Activated CD4-positive, alpha-beta T cell treated with anti-CD3 and anti-CD28 coated beads, Interleukin-2, amount 10 ng/mL, durations not matched to agents 7 days and 5 days (primary cell): ENCODE results near the gene IGFBP5. TPM values are rescaled to one million over a fixed set of nuclear protein-coding genes. Genes with fewer than 3 reads are reported as not detected.

Experiments
- CTCF ChIA-PET: fragments of 350-600 bp; sonication (Branson Sonifier 250); formaldehyde crosslinking; loops from one replicate; lab custom pipeline; 2021; ENCODE audit warnings: antibody characterized with exemption; lab: Charles Lee
- POLR2A ChIA-PET: fragments of 350-600 bp; sonication (Branson Sonifier 250); formaldehyde crosslinking; loops from one replicate; lab custom pipeline; 2021; ENCODE audit warnings: antibody characterized with exemption; lab: Charles Lee
- DNase-seq: peaks from one replicate; pipeline ENCODE4 v3.0.0-alpha.2; 2020
- H3K27ac Mint-ChIP-seq: one replicate; pipeline ENCODE4 v1.8.0; 2021; ENCODE audit warnings: mild to moderate bottlenecking, moderate library complexity, mixed read lengths
- H3K27me3 Mint-ChIP-seq: one replicate; pipeline ENCODE4 v1.8.0; 2021; ENCODE audit warnings: mixed read lengths
- H3K36me3 Mint-ChIP-seq: one replicate; pipeline ENCODE4 v1.8.0; 2021; ENCODE audit warnings: low read depth, mixed read lengths
- H3K4me1 Mint-ChIP-seq: one replicate; pipeline ENCODE4 v1.8.0; 2021; ENCODE audit warnings: mixed read lengths
- H3K4me3 Mint-ChIP-seq: one replicate; pipeline ENCODE4 v1.8.0; 2021; ENCODE audit warnings: mild to moderate bottlenecking, moderate library complexity, mixed read lengths
- H3K9me3 Mint-ChIP-seq: one replicate; pipeline ENCODE4 v1.8.0; 2021; ENCODE audit warnings: mixed read lengths
- total RNA-seq, 2 experiments: library from RNA; stranded (reverse); gene quantifications; one replicate each; pipeline ENCODE4 v1.2.3, GENCODE V29; 2021

IGFBP5 gene
- total RNA-seq, 2 experiments from 2014 or later: not detected

DNA sequence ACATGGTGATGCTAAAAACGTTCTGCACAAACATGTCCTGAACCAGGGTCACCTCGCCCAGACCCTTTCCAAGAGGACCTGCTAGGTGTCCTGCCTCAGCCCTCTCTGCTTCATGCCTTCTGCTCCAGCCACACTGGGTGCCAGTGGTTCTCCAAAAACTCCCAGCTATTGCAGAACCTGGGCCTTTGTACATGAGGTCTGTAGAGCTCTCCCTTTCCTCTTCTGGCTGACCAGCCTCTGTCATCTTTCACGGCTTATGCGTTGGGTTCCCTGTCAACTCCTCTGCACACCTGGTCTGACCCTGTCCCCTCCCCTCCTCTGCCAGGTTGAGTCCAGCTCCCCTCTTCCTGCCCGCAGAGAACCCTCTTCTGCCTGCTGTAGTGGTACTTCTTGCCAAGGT lies 35.5 kb upstream of the IGFBP5 start:
- no peak for DNase-seq
- CTCF ChIA-PET: interaction anchor here (0.5 kb wide), 1 partner anchor 459 kb away, joined by 3 read pairs; no protein-coding TSS in a partner anchor
- Mint-ChIP-seq H3K9me3 (no peaks in the 10 kb centered on the region), H3K36me3 (no peaks in the 10 kb centered on the region), H3K27me3 (peaks cover 4% of the 10 kb centered on the region), H3K4me1 (no peaks in the 10 kb centered on the region), H3K27ac (no peak overlapping the region), H3K4me3 (no peak overlapping the region)
- POLR2A ChIA-PET: no interaction called here

- no peaks in the 10 kb centered on the region for H3K4me1 Mint-ChIP-seq
These were observed 32.2 kb upstream of the IGFBP5 start for GRCh38 chr2:216727346-216728122.

GRCh38 chr2:216724190-216724589 lies 28.8 kb upstream of the IGFBP5 start:
- CTCF ChIA-PET: no interaction called here
- no peak for DNase-seq
- H3K27ac Mint-ChIP-seq: no peak overlapping the region
- H3K27me3 Mint-ChIP-seq: no peaks in the 10 kb centered on the region
- no peaks in the 10 kb centered on the region for H3K36me3 Mint-ChIP-seq
- POLR2A ChIA-PET: no interaction called here
- no peaks in the 10 kb centered on the region for H3K9me3 Mint-ChIP-seq
- H3K4me3 Mint-ChIP-seq: no peak overlapping the region
- no peaks in the 10 kb centered on the region for H3K4me1 Mint-ChIP-seq

More at GRCh38 chr2:216727346-216728122, 32.2 kb upstream of the IGFBP5 start:
- H3K27ac Mint-ChIP-seq: no peak overlapping the region
- POLR2A ChIA-PET: no interaction called here
- no peak overlapping the region for H3K4me3 Mint-ChIP-seq
- H3K27me3 Mint-ChIP-seq: peaks cover 4% of the 10 kb centered on the region
- no peaks in the 10 kb centered on the region for H3K9me3 Mint-ChIP-seq
- H3K36me3 Mint-ChIP-seq: no peaks in the 10 kb centered on the region
- CTCF ChIA-PET: no interaction called here
- DNase-seq: no peak

DNA sequence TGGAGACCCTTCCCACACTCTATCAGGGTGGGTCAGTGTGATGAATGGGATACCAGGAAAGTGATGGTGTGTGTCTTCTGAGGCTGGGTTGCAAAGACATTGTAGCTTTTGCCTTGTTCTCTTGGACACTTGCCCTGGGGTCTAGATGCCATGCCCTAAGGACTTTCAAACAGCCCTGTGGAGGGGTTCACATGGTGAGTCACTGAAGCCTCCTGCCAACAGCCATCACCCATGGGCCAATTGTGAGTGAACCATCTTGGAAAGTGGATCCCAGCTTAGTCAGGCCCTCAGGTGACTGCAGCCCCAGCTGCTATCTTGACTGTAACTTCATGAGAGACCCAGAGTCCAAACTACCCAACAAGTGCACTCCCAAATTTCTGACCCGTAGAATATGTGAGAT lies 25.8 kb upstream of the IGFBP5 start:
- Mint-ChIP-seq H3K9me3 (no peaks in the 10 kb centered on the region), H3K4me1 (no peaks in the 10 kb centered on the region), H3K36me3 (no peaks in the 10 kb centered on the region), H3K27ac (no peak overlapping the region), H3K4me3 (no peak overlapping the region), H3K27me3 (no peaks in the 10 kb centered on the region)
- POLR2A ChIA-PET: no interaction called here
- no peak for DNase-seq
- CTCF ChIA-PET: no interaction called here

- POLR2A ChIA-PET: no interaction called here
- no peak for DNase-seq
These were observed 25.4 kb upstream of the IGFBP5 start for GRCh38 chr2:216720722-216721121.

GRCh38 chr2:216717907-216718615 lies 22.7 kb upstream of the IGFBP5 start:
- CTCF ChIA-PET: no interaction called here
- no peaks in the 10 kb centered on the region for H3K4me1 Mint-ChIP-seq
- no peak overlapping the region for H3K27ac Mint-ChIP-seq

More at GRCh38 chr2:216720722-216721121, 25.4 kb upstream of the IGFBP5 start:
- no peaks in the 10 kb centered on the region for H3K27me3 Mint-ChIP-seq
- no peaks in the 10 kb centered on the region for H3K9me3 Mint-ChIP-seq
- H3K27ac Mint-ChIP-seq: no peak overlapping the region
- H3K4me1 Mint-ChIP-seq: no peaks in the 10 kb centered on the region
- CTCF ChIA-PET: no interaction called here
- H3K4me3 Mint-ChIP-seq: no peak overlapping the region
- no peaks in the 10 kb centered on the region for H3K36me3 Mint-ChIP-seq

DNA sequence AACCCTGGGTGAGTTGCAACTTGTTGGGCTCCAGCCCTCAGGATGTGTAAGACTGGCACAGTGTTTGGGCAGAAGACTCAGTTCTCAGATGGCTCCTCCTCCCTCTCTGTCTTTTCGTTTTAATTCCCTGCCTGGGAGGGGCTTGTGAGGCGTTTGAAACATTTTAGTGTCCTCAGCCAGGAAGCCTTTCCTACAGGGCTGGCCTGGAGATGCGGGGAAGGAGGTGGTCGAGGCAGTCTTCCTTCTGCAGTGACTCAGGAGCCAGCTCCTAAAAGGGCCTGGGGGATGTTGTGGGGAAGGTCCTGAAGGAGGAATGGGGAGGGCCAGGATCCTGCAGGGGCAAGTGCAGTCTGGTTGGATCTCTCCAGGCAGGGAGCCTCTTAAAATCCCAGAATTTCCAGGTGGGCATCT lies 22.1 kb upstream of the IGFBP5 start:
- Mint-ChIP-seq H3K9me3 (no peaks in the 10 kb centered on the region), H3K27ac (no peak overlapping the region)
- CTCF ChIA-PET: no interaction called here

More at GRCh38 chr2:216717907-216718615, 22.7 kb upstream of the IGFBP5 start:
- no peak for DNase-seq
- Mint-ChIP-seq H3K36me3 (no peaks in the 10 kb centered on the region), H3K4me3 (no peak overlapping the region), H3K9me3 (no peaks in the 10 kb centered on the region), H3K27me3 (no peaks in the 10 kb centered on the region)
- POLR2A ChIA-PET: no interaction called here

DNA sequence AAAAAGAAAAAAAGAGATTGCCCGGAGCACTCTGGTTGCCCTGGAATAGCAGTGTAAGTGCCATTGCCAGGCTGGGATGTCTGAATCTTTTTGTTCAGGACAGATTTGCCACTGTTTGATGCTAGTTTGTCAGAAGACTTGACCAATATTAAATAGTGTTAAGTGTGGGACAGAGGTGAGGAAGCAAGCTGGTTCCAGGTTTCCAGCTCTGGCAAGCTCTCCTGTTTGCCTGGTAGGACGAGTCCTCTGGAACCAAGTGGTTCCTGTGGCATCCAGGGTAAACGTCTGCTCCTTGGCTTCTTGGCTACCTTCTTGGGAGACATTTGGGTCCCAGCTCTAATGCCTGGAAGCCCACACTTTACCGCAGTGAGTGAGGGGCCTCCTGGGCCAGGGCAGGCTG lies 20.8 kb upstream of the IGFBP5 start:
- POLR2A ChIA-PET: no interaction called here
- no peak for DNase-seq
- Mint-ChIP-seq H3K4me1 (no peaks in the 10 kb centered on the region), H3K4me3 (no peak overlapping the region), H3K27me3 (peaks cover 2% of the 10 kb centered on the region), H3K36me3 (no peaks in the 10 kb centered on the region), H3K27ac (no peak overlapping the region), H3K9me3 (no peaks in the 10 kb centered on the region)
- CTCF ChIA-PET: interaction anchor here (0.7 kb wide), 1 partner anchor 22 kb away, joined by 3 read pairs; no protein-coding TSS in a partner anchor

More for the DNA sequence above, 22.1 kb upstream of the IGFBP5 start:
- POLR2A ChIA-PET: no interaction called here
- no peaks in the 10 kb centered on the region for H3K36me3 Mint-ChIP-seq
- H3K4me3 Mint-ChIP-seq: no peak overlapping the region
- H3K27me3 Mint-ChIP-seq: no peaks in the 10 kb centered on the region
- DNase-seq: no peak
- H3K4me1 Mint-ChIP-seq: no peaks in the 10 kb centered on the region

- no peak for DNase-seq
- no peaks in the 10 kb centered on the region for H3K4me1 Mint-ChIP-seq
- no peaks in the 10 kb centered on the region for H3K36me3 Mint-ChIP-seq
- H3K4me3 Mint-ChIP-seq: no peak overlapping the region
- H3K27ac Mint-ChIP-seq: no peak overlapping the region
- ChIA-PET CTCF (no interaction called here), POLR2A (no interaction called here)
- peaks cover 2% of the 10 kb centered on the region for H3K27me3 Mint-ChIP-seq
- no peaks in the 10 kb centered on the region for H3K9me3 Mint-ChIP-seq
These were observed 20.1 kb upstream of the IGFBP5 start for GRCh38 chr2:216715402-216715974.

DNA sequence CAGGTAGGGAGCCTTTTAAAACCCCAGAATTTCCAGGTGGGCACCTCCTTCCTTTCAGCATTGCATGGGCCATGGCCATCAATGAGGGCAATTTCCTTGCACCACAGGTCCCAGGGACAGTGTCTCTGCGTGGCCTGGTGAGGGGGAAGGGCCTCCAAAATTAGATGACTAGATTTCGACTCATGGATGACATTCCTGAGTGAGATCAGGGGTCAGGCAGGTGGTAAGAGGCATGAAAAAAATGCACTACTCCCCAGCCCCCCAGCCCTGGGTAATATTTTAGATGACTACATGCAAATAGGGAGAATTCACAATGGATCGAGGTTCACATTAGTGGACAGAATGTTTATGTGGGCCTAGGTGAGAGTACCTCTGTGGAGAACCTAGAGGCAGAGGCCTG lies 19.0 kb upstream of the IGFBP5 start:
- no peak for DNase-seq
- H3K36me3 Mint-ChIP-seq: no peaks in the 10 kb centered on the region
- H3K9me3 Mint-ChIP-seq: no peaks in the 10 kb centered on the region
- POLR2A ChIA-PET: no interaction called here
- H3K27me3 Mint-ChIP-seq: peaks cover 2% of the 10 kb centered on the region
- H3K4me3 Mint-ChIP-seq: no peak overlapping the region
- no peaks in the 10 kb centered on the region for H3K4me1 Mint-ChIP-seq
- CTCF ChIA-PET: no interaction called here
- no peak overlapping the region for H3K27ac Mint-ChIP-seq

DNA sequence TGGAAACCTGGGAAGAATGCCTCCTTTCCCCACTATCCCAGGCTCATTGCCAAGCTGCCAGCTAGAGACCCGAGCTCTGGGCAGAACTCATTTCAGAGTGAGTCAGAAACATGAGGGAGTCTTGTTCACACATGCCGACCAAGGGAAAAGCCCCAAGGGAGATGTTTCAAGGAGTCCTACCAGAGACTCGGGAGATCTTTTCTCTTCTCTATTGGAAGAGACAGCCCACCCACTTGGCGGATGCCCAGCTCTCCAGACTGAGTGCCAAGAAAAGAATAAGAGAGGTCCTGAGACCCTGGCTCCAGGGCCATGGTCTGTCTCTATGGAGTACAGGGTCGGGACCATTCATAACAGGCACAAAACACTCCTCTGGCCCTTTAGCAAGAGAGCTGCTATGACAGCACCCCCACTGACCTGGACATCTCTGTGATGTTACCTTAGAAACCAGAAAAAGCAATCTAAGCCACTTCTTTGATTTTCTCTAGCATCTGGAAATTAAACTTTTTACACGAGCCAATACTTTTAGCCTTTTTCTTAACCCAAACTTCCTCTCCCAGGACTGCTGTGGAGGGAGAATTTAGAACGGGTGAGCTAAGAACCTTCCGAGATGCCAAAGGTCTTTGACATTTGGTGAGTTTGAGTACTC lies 18.5 kb upstream of the IGFBP5 start:
- DNase-seq: no peak
- Mint-ChIP-seq H3K4me1 (no peaks in the 10 kb centered on the region), H3K27ac (no peak overlapping the region), H3K36me3 (no peaks in the 10 kb centered on the region), H3K27me3 (peaks cover 2% of the 10 kb centered on the region), H3K9me3 (no peaks in the 10 kb centered on the region), H3K4me3 (no peak overlapping the region)
- ChIA-PET POLR2A (no interaction called here), CTCF (no interaction called here)

DNA sequence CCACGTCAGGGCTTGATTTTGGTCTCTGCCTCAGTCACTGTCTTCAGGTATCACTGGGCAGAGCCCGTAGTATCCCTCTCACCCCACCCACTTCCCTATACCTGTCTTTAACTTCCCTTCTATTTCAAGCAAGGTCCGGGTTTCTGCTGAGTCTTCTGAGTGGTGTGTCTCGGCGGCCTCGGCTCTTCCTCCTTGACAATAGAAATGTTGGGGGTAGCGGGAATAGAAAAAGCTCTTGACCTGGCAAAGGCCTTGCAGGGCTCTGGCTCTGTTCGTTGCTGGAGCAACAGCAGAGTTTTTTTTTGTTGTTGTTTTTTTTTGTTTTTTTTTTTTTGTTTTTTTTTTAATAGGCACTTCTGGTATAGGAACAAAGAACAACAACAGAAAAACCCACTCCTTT lies 16.0 kb upstream of the IGFBP5 start:
- peaks cover 2% of the 10 kb centered on the region for H3K27me3 Mint-ChIP-seq
- no peaks in the 10 kb centered on the region for H3K36me3 Mint-ChIP-seq
- DNase-seq: no peak
- CTCF ChIA-PET: no interaction called here
- H3K27ac Mint-ChIP-seq: no peak overlapping the region
- H3K4me3 Mint-ChIP-seq: no peak overlapping the region
- POLR2A ChIA-PET: no interaction called here
- H3K4me1 Mint-ChIP-seq: no peaks in the 10 kb centered on the region
- H3K9me3 Mint-ChIP-seq: no peaks in the 10 kb centered on the region
